Measurements from ENCODE around the gene NDUFS4.

The NDUFS4 gene

GRCh38 chr5:53714667-53715010 lies 154.2 kb downstream of the NDUFS4 start:
- TF ChIP-seq CTCF (conservative IDR thresholded peaks at IDR 0.05; ENCODE audit: low read depth) = no peak
- no peak overlapping the region for H3K27ac ChIP-seq
- POLR2A ChIA-PET (ENCODE audit: low non-redundant PET) = interaction anchor here (0.7 kb wide), 1 partner anchor 146 kb away, joined by 4 read pairs; no protein-coding TSS in a partner anchor
- no peak for DNase-seq (ENCODE audit: low spot score)
- CTCF ChIA-PET = interaction anchor here (0.6 to 0.7 kb wide), 2 partner anchors 30 to 1878 kb away, joined by 3 to 6 read pairs; no protein-coding TSS in a partner anchor

GRCh38 chr5:53726121-53726520 lies 165.7 kb downstream of the NDUFS4 start:
- no peak for DNase-seq (ENCODE audit: low spot score)
- no peak for TF ChIP-seq CTCF (conservative IDR thresholded peaks at IDR 0.05; ENCODE audit: low read depth)
- POLR2A ChIA-PET (ENCODE audit: low non-redundant PET) = no interaction called here
- H3K27ac ChIP-seq = no peak overlapping the region
- CTCF ChIA-PET = no interaction called here

GRCh38 chr5:53730943-53731342 lies 170.5 kb downstream of the NDUFS4 start:
- ChIA-PET POLR2A (ENCODE audit: low non-redundant PET) (no interaction called here), CTCF (interaction anchor here (0.6 kb wide), 1 partner anchor 255 kb away, joined by 3 read pairs; no protein-coding TSS in a partner anchor)
- no peak overlapping the region for H3K27ac ChIP-seq
- no peak for DNase-seq (ENCODE audit: low spot score)
- TF ChIP-seq CTCF (conservative IDR thresholded peaks at IDR 0.05; ENCODE audit: low read depth) = no peak

All from RWPE1 (cell line).